Thyroid gland (tissue), 4 donors: ENCODE results near the gene KCNH1. TPM values are rescaled to one million over a fixed set of nuclear protein-coding genes. Genes with fewer than 3 reads are reported as not detected.

Experiments used
- DNase-seq, 2 donors: peaks; one replicate each; pipeline ENCODE4 v3.0.0-alpha.2; 2019
- H3K27ac ChIP-seq, 3 donors: fragments of 200-600 bp; sonication (generic); 1 replicate in 2 of 3; 2 replicates in 1 of 3; pipeline ENCODE4 v1.5.1; 2016 to 2019; ENCODE audit warnings: mild to moderate bottlenecking in 1 of 3, moderate library complexity in 1 of 3
- H3K27me3 ChIP-seq: fragments of 200-600 bp; sonication (generic); one replicate; pipeline ENCODE4 v1.5.1; 2019
- H3K36me3 ChIP-seq, 2 donors: fragments of 200-600 bp; sonication (generic); one replicate each; pipeline ENCODE4 v1.5.1; 2016 to 2019
- H3K4me1 ChIP-seq, 2 donors: fragments of 200-600 bp; sonication (generic); one replicate each; pipeline ENCODE4 v1.5.1; 2017 to 2019
- H3K4me3 ChIP-seq, 3 donors: fragments of 200-600 bp; sonication (generic); replicated peaks in 1 of 3; 1 replicate in 2 of 3; 2 replicates in 1 of 3; pipeline ENCODE4 v1.5.1; 2016; ENCODE audit warnings: mild to moderate bottlenecking in 1 of 3
- H3K9me3 ChIP-seq: fragments of 200-600 bp; sonication (generic); one replicate; pipeline ENCODE4 v1.5.1; 2017
- CTCF ChIP-seq, 6 experiments: fragments of 200-600 bp in 3 of 6; fragments of 450-650 bp in 3 of 6; sonication (generic) in 3 of 6; IDR thresholded peaks; one replicate each; pipeline ENCODE4 v1.5.1; 2016 to 2019; ENCODE audit warnings: antibody characterized with exemption in 6 of 6, mild to moderate bottlenecking in 2 of 6, inconsistent platforms in 1 of 6, moderate library complexity in 1 of 6
- POLR2A ChIP-seq, 2 donors: fragments of 450-650 bp; IDR thresholded peaks; one replicate each; pipeline ENCODE4 v1.6.1; 2017; ENCODE audit warnings: antibody characterized with exemption in 2 of 2, mild to moderate bottlenecking in 2 of 2, moderate library complexity in 1 of 2
- WGBS, 2 donors: methylation state at CpG; one replicate each; pipeline ENCODE4 v1.1.5; 2017; 5-methylcytosine and 5-hydroxymethylcytosine counted together
- intact Hi-C: fragments of 100-400 bp; cut with DNase I; formaldehyde crosslinking; loops from one replicate; pipeline ENCODE4 v1.15.1; 2023
- total RNA-seq, 4 donors: library from RNA; depleted of rRNA; stranded (reverse); fragments of >200 nt; gene quantifications; one replicate each; pipeline ENCODE4 v1.2.3, GENCODE V29; 2016

KCNH1 gene
- total RNA-seq, 4 donors from 2014 or later = 1.3 TPM; not detected in 2

GRCh38 chr1:210700511-210700910 lies 433.4 kb downstream of the KCNH1 start:
- Histone ChIP-seq H3K9me3 (no peaks in the 10 kb centered on the region), H3K4me1 (no peaks in the 10 kb centered on the region), H3K27ac (no peak overlapping the region), H3K36me3 (no peaks in the 10 kb centered on the region), H3K4me3 (no peak overlapping the region), H3K27me3 (no peaks in the 10 kb centered on the region)
- intact Hi-C loops = no loop called here
- WGBS, 2 donors = 45 to 48% methylated on average over 2 of the region's 2 CpGs
- no peak for DNase-seq
- no peak for TF ChIP-seq POLR2A (IDR thresholded peaks at IDR 0.05)
- TF ChIP-seq CTCF (IDR thresholded peaks at IDR 0.05) = no peak

GRCh38 chr1:210700083-210700482 lies 433.9 kb downstream of the KCNH1 start:
- Histone ChIP-seq H3K4me1 (no peaks in the 10 kb centered on the region), H3K27ac (no peak overlapping the region), H3K9me3 (no peaks in the 10 kb centered on the region), H3K36me3 (no peaks in the 10 kb centered on the region), H3K27me3 (no peaks in the 10 kb centered on the region), H3K4me3 (no peak overlapping the region)
- TF ChIP-seq CTCF (IDR thresholded peaks at IDR 0.05) = no peak
- no peak for TF ChIP-seq POLR2A (IDR thresholded peaks at IDR 0.05)
- intact Hi-C loops = no loop called here
- 75 to 86% methylated on average over 1 of the region's 1 CpG for WGBS, 2 donors
- no peak for DNase-seq

- H3K27me3 ChIP-seq = no peaks in the 10 kb centered on the region
- H3K9me3 ChIP-seq = no peaks in the 10 kb centered on the region
- 93 to 94% methylated on average over 5 of the region's 5 CpGs for WGBS, 2 donors
- no peak overlapping the region for H3K27ac ChIP-seq
- H3K4me3 ChIP-seq = no peak overlapping the region
- no peaks in the 10 kb centered on the region for H3K4me1 ChIP-seq
- intact Hi-C loops = no loop called here
- TF ChIP-seq CTCF (IDR thresholded peaks at IDR 0.05) = no peak
- TF ChIP-seq POLR2A (IDR thresholded peaks at IDR 0.05) = no peak
- H3K36me3 ChIP-seq = no peaks in the 10 kb centered on the region
- no peak for DNase-seq
These were observed 435.3 kb downstream of the KCNH1 start for GRCh38 chr1:210698661-210699060.

GRCh38 chr1:210697185-210697584 lies 436.8 kb downstream of the KCNH1 start:
- WGBS, 2 donors = 64 to 67% methylated on average over 3 of the region's 3 CpGs
- no peaks in the 10 kb centered on the region for H3K27me3 ChIP-seq
- no peaks in the 10 kb centered on the region for H3K9me3 ChIP-seq
- intact Hi-C loops = no loop called here
- TF ChIP-seq POLR2A (IDR thresholded peaks at IDR 0.05) (no peak), CTCF (IDR thresholded peaks at IDR 0.05) (no peak)
- H3K4me3 ChIP-seq = no peak overlapping the region
- H3K36me3 ChIP-seq = no peaks in the 10 kb centered on the region
- no peak overlapping the region for H3K27ac ChIP-seq
- H3K4me1 ChIP-seq = no peaks in the 10 kb centered on the region
- DNase-seq = no peak

- no peak overlapping the region for H3K27ac ChIP-seq
- no peak overlapping the region for H3K4me3 ChIP-seq
- no peaks in the 10 kb centered on the region for H3K27me3 ChIP-seq
- H3K4me1 ChIP-seq = no peaks in the 10 kb centered on the region
- DNase-seq = no peak
- WGBS, 2 donors = 92 to 95% methylated on average over 1 of the region's 1 CpG
- no peaks in the 10 kb centered on the region for H3K9me3 ChIP-seq
- intact Hi-C loops = no loop called here
- H3K36me3 ChIP-seq = no peaks in the 10 kb centered on the region
- TF ChIP-seq CTCF (IDR thresholded peaks at IDR 0.05) (no peak), POLR2A (IDR thresholded peaks at IDR 0.05) (no peak)
These were observed 437.2 kb downstream of the KCNH1 start for GRCh38 chr1:210696709-210697108.
